Upper lobe of left lung (tissue), 4 donors: Measurements from ENCODE around the gene NDUFB4.

Experiments
- EP300 ChIP-seq, 4 donors: sonication (generic); formaldehyde crosslinking; IDR thresholded peaks; one replicate each; pipeline ENCODE4 v1.5.1; 2017; ENCODE audit warnings: antibody characterized with exemption in 4 of 4, control low read depth in 2 of 4
- TF ChIP-seq, protein P1 (sequence below), 6 experiments: fragments of 450-650 bp in 4 of 6; fragments of 200-600 bp in 2 of 6; sonication (generic) in 2 of 6; IDR thresholded peaks; one replicate each; pipeline ENCODE4 v1.5.1; 2016 to 2019; ENCODE audit warnings: antibody characterized with exemption in 6 of 6

DNA sequence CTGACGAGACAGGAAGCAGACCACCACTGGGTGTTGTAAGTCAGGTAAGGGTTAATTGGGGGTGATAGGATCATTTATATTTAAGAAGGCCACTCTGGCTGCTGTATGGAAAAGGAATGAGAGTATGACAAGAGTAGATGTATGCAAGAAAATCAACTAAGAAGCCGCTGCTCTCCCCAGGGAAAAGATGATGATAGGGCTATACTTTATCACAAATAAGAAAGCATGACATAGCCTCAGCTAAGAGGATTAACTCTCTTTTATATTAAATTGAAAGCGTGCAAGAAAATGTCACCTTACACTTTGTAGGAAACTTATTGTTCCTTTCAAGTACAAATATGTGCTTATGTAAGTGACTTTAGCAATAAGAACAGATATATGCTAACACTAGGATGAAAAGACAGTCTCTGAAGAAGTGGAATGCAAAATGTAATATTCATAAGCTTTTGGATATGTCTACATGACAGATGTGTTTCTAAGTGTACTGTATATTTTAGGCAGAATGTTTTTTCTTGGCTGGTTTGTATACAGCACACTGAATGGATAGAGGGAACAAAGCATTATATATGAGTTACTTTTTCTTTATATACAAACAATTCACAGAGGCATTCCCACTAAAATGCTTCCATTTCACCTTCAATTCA, 8.7 kb upstream of the NDUFB4 start:
- no peak for TF ChIP-seq EP300 (IDR thresholded peaks at IDR 0.05)
- TF ChIP-seq, protein P1, sequence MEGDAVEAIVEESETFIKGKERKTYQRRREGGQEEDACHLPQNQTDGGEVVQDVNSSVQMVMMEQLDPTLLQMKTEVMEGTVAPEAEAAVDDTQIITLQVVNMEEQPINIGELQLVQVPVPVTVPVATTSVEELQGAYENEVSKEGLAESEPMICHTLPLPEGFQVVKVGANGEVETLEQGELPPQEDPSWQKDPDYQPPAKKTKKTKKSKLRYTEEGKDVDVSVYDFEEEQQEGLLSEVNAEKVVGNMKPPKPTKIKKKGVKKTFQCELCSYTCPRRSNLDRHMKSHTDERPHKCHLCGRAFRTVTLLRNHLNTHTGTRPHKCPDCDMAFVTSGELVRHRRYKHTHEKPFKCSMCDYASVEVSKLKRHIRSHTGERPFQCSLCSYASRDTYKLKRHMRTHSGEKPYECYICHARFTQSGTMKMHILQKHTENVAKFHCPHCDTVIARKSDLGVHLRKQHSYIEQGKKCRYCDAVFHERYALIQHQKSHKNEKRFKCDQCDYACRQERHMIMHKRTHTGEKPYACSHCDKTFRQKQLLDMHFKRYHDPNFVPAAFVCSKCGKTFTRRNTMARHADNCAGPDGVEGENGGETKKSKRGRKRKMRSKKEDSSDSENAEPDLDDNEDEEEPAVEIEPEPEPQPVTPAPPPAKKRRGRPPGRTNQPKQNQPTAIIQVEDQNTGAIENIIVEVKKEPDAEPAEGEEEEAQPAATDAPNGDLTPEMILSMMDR (IDR thresholded peaks at IDR 0.05), result no peak
